Spinal cord (tissue), 10 donors: ENCODE measurements around the gene THRA. TPM values are rescaled to one million over a fixed set of nuclear protein-coding genes. Genes with fewer than 3 reads are reported as not detected.

Experiments
- DNase-seq, 6 donors: peaks; one replicate each; pipeline versions ENCODE4 v3.0.0 to v3.0.0-alpha.2; 2013 to 2015; ENCODE audit warnings: low spot score in 6 of 6, low read depth in 4 of 6
- H3K27ac ChIP-seq: one replicate; pipeline ENCODE4 v1.5.1; 2013; ENCODE audit warnings: low read depth, low read length, control low read depth
- H3K27me3 ChIP-seq: one replicate; pipeline ENCODE4 v1.6.1; 2013; ENCODE audit warnings: low read length; ENCODE audit not compliant: control insufficient read depth, insufficient read depth
- H3K36me3 ChIP-seq: one replicate; pipeline ENCODE4 v1.6.1; 2013; ENCODE audit warnings: low read length; ENCODE audit not compliant: control insufficient read depth, insufficient read depth
- H3K4me1 ChIP-seq: one replicate; pipeline ENCODE4 v1.6.1; 2013; ENCODE audit warnings: low read length; ENCODE audit not compliant: control insufficient read depth, insufficient read depth
- H3K4me3 ChIP-seq: one replicate; pipeline ENCODE4 v1.5.1; 2013; ENCODE audit warnings: low read depth, low read length, control low read depth
- H3K9me3 ChIP-seq: one replicate; pipeline ENCODE4 v1.6.1; 2013; ENCODE audit warnings: low read length; ENCODE audit not compliant: control insufficient read depth, insufficient read depth
- WGBS: methylation state at CpG from one replicate; pipeline ENCODE4 v1.1.5; 2013; ENCODE audit warnings: missing lambda C conversion rate; ENCODE audit not compliant: insufficient coverage; 5-methylcytosine and 5-hydroxymethylcytosine counted together
- polyA plus RNA-seq, 2 donors: library from polyadenylated mRNA; unstranded; fragments of 120-200 nt; gene quantifications; one replicate each; pipeline ENCODE4 v1.2.1, GENCODE V29; 2013; ENCODE audit not compliant: insufficient read length in 2 of 2
- total RNA-seq, 2 donors: library from RNA; depleted of rRNA in 1 of 2; stranded (reverse); fragments of 120-200 nt in 1 of 2; fragments of >200 nt in 1 of 2; gene quantifications; one replicate each; pipeline versions ENCODE4 v1.2.3 to v1.2.4, GENCODE V29; 2013 to 2014
- donor health status: healthy.

Gene THRA
- total and polyA plus RNA-seq, 4 donors = 80.1 to 252 (median 197) TPM

GRCh38 chr17:40112718-40113109, 49.9 kb downstream of the THRA start:
- Histone ChIP-seq H3K4me1 (peaks cover 62% of the 10 kb centered on the region), H3K27me3 (no peaks in the 10 kb centered on the region), H3K4me3 (peak overlapping the region; percentile 66), H3K9me3 (no peaks in the 10 kb centered on the region), H3K27ac (peak overlapping the region; percentile 96), H3K36me3 (no peaks in the 10 kb centered on the region)
- DNase-seq = no peak
- no CpG with 5 or more reads among the region's 4 CpGs for WGBS

DNA sequence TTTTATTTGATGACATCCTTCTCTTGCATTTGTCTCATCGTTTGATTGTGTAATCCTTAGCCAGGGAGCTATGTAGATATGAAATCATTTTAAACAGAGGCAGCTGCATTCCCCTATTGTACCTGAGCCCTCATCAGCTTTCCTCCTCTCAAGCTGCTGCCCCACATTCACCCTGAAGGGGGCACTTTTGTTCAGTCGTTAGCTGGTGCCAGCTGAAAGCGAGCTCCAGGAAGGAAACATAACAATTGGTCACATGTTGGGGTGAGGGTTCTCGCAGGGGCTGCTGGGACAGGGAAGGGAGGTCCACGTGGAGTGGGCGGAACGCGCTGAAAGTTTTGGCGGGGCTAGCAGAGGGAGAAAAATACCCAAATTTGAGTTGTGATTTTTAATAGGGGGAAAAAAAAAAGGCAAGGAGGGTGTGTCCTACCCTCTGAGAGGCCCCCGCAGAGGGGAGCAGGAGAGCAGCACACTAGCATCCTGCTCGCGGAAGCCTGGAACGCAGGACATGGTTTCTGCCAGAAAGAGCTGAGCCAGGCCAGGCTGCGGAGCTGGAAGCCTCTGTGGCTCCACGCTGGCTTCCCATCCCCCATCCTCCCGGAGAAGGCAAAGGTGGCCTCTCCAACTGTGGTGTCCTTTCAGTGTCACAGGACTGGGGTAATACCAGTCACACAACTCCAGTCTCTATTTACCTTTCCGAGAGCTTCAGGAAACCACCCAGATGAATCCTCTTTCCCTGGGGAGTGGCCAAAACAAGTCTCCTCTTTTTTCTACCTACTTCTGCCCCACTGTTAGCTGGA, 50.5 kb downstream of the THRA start:
- no peaks in the 10 kb centered on the region for H3K9me3 ChIP-seq
- H3K27ac ChIP-seq = peak overlapping the region; percentile 96
- WGBS = 0% methylated on average over 16 of the region's 17 CpGs
- H3K27me3 ChIP-seq = no peaks in the 10 kb centered on the region
- H3K4me3 ChIP-seq = peak overlapping the region; percentile 66
- peak; percentile 87 to 98 (median 92) for DNase-seq
- peaks cover 56% of the 10 kb centered on the region for H3K4me1 ChIP-seq
- no peaks in the 10 kb centered on the region for H3K36me3 ChIP-seq

DNA sequence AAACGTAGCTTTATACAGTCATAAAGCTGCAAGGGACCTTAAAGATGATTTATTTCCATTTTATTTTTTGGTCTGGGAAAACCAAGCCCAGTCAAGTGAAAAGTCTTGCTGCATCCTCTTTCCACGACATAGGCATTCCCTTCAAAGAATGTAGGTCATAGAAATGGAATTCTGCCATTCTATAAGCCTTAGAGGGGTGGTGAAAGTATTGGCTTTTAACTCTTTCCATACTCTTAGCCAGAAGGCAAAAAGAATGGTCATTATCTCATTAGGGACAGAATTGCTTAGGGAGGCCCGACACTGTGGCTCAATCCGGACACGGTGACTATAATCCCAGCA, 51.1 kb downstream of the THRA start:
- DNase-seq = no peak
- Histone ChIP-seq H3K27ac (peak overlapping the region; percentile 96), H3K4me3 (peak overlapping the region; percentile 66), H3K36me3 (no peaks in the 10 kb centered on the region), H3K27me3 (no peaks in the 10 kb centered on the region), H3K4me1 (peaks cover 51% of the 10 kb centered on the region), H3K9me3 (no peaks in the 10 kb centered on the region)
- WGBS = 0% methylated on average over 1 of the region's 5 CpGs

DNA sequence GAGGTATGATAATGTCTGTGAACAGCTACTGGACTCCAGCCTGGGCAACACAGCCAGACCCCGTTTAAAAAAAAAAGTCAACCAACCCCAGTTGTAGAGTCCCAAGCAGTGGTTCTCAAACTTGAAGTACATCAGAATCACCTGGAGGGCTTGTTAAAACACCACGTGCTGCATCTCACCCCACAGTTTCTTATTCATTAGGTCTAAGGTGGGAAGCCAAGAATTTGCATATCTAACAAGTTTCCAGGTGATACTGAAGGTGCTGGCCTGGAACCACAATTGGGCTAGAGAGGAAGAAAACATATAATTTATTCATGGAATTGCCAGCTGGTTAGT, 52.3 kb downstream of the THRA start:
- Histone ChIP-seq H3K4me1 (peaks cover 51% of the 10 kb centered on the region), H3K36me3 (peaks cover 2% of the 10 kb centered on the region), H3K27ac (peak overlapping the region; percentile 96), H3K4me3 (no peak overlapping the region), H3K9me3 (no peaks in the 10 kb centered on the region), H3K27me3 (no peaks in the 10 kb centered on the region)
- WGBS = no CpG with 5 or more reads among the region's 2 CpGs
- no peak for DNase-seq

- no peaks in the 10 kb centered on the region for H3K9me3 ChIP-seq
- peak within 1 kb of the TSS; percentile 85 for H3K4me3 ChIP-seq
- 0% methylated on average over 52 of the region's 82 CpGs for WGBS
- peaks cover 19% of the 10 kb centered on the region for H3K4me1 ChIP-seq
- peak within 1 kb of the TSS; percentile 98 for H3K27ac ChIP-seq
- no peaks in the 10 kb centered on the region for H3K27me3 ChIP-seq
- H3K36me3 ChIP-seq = peaks cover 11% of the 10 kb centered on the region
- DNase-seq = peak in 3 of 6 donors; percentile 84 to 97 (median 96)
Observed at GRCh38 chr17:40121181-40122135, 58.7 kb downstream of the THRA start, which contains the start of gene MSL1. Gene MSL1 (plus strand): TSS chr17:40121971. CDS start chr17:40122613, 642 bp downstream.

DNA sequence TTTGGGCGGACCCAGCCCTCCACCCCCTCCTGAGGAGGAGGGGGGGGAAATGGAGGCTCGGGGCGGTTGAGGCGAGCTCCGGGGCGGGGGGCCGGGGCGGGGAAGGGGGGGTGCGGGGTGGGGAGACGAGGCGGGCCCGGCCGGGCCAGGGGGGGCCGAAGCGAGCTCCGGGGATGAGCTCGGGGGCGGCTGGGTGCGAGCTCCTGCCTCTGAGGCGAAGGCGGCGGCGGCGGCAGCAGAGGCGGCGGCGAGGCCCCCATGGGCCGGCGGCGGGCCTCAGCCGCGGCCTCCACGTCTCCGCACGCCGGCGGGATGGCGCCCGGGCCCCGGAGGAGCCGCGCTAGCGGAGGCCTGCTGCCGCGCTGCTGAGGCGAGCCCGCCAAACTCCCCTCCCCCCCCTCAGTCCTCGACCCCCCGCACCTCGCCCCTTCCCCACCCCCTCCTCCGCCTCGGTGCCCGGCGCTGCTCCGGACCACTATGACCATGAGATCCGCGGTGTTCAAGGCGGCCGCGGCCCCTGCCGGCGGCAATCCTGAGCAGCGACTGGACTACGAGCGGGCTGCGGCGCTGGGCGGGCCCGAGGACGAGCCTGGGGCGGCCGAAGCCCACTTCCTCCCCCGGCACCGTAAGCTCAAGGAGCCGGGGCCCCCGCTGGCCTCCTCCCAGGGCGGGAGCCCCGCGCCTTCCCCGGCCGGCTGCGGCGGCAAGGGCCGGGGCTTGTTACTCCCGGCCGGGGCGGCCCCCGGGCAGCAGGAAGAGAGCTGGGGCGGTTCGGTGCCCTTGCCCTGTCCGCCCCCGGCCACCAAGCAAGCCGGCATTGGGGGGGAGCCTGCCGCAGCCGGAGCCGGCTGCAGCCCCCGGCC, 59.6 kb downstream of the THRA start:
- WGBS = under 1% methylated on average over 84 of the region's 97 CpGs
- Histone ChIP-seq H3K27me3 (no peaks in the 10 kb centered on the region), H3K27ac (peak overlapping the region; percentile 98), H3K4me1 (peaks cover 19% of the 10 kb centered on the region), H3K4me3 (peak overlapping the region; percentile 85), H3K36me3 (peaks cover 20% of the 10 kb centered on the region), H3K9me3 (no peaks in the 10 kb centered on the region)
- peak in 2 of 6 donors; percentile 61 to 62 for DNase-seq

DNA sequence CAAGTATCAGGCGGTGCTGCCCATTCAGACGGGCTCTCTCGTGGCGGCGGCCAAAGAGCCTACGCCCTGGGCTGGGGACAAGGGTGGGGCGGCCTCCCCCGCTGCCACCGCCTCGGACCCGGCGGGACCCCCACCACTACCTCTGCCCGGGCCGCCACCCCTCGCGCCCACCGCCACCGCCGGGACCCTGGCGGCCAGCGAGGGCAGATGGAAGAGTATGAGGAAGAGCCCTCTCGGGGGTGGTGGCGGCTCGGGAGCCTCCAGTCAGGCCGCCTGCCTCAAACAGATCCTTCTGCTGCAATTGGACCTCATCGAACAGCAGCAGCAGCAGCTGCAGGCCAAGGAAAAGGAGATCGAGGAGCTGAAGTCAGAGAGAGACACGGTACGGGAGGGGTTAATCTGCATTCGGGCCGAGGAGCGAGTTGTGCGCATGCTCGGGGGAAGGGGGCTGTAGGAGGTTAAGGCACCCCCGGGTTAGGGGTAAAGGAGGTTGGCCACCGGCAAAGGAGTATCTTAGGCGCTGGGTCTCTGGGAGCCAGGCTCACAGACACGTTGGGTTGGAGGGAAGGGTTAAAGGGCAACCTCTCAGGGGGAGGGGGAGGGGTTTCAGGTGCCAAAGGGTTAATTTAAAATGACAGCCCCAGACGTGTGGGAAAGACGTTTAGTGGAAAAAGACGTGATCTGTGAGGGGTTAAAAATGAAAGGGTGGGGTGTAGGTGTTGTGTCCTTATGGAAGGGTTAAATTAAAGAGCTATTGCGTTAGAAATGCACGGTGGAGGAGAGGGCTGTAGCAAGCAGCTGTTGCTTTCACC, 60.4 kb downstream of the THRA start:
- Histone ChIP-seq H3K9me3 (no peaks in the 10 kb centered on the region), H3K27ac (peak overlapping the region; percentile 75), H3K4me1 (peaks cover 19% of the 10 kb centered on the region), H3K36me3 (peaks cover 26% of the 10 kb centered on the region), H3K27me3 (no peaks in the 10 kb centered on the region), H3K4me3 (peak overlapping the region; percentile 58)
- DNase-seq = peak in 2 of 6 donors; percentile 93 to 97
- WGBS = 0% methylated on average over 43 of the region's 43 CpGs

GRCh38 chr17:40123811-40124114, 61.0 kb downstream of the THRA start:
- DNase-seq = no peak
- H3K4me1 ChIP-seq = peaks cover 19% of the 10 kb centered on the region
- WGBS = no CpG with 5 or more reads among the region's 2 CpGs
- no peaks in the 10 kb centered on the region for H3K27me3 ChIP-seq
- no peaks in the 10 kb centered on the region for H3K9me3 ChIP-seq
- peak overlapping the region; percentile 75 for H3K27ac ChIP-seq
- peak overlapping the region; percentile 58 for H3K4me3 ChIP-seq
- H3K36me3 ChIP-seq = peaks cover 31% of the 10 kb centered on the region
